Measurements from ENCODE around the gene CKB.

CKB gene

DNA sequence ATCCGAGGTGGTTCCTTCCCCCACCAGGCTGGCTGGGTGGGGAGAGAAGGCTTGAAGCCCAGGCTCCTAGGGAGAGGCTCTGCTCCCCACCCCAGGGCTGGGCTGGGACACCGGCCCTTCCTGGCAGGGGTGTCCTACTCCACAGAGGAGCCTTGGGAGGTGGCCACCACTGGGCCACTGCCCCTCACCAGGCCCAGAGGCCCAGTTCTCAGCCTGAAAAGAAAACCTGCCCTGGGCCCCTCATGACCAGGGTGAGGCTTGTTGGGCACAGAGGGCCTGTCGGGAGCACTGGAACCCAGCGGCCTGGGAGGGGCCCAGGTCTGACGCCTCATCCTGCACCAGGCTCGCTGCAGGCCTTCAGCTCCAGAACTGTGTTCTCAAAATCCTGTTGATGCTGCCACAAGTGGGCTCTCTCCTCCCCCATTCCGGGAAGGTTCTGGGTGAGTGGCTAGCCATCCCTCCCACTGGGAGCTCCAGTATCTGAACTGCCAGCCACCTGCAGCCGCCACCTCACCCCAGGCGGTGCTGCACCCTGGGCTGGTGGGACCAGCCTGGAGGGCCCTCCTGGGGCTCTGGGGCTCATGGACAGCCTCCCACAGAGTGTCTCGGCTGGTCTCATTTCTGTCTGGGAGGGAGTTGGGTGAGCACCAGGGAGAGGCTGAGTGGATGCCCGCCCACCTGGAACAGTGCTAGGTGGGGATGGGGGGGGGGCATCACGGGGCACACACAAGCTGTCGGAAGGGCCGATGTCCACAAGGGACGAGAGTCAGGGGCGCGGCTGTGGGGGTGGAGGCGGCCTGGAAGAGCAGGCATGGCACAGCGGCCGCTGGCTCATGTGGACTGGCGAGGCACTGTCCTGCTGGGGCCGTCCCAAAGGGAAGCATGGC is 28.1 kb upstream of the CKB start:
- in situ Hi-C loops (cut with MboI; ENCODE audit: low sequenced_read_pairs) = no loop called here

DNA sequence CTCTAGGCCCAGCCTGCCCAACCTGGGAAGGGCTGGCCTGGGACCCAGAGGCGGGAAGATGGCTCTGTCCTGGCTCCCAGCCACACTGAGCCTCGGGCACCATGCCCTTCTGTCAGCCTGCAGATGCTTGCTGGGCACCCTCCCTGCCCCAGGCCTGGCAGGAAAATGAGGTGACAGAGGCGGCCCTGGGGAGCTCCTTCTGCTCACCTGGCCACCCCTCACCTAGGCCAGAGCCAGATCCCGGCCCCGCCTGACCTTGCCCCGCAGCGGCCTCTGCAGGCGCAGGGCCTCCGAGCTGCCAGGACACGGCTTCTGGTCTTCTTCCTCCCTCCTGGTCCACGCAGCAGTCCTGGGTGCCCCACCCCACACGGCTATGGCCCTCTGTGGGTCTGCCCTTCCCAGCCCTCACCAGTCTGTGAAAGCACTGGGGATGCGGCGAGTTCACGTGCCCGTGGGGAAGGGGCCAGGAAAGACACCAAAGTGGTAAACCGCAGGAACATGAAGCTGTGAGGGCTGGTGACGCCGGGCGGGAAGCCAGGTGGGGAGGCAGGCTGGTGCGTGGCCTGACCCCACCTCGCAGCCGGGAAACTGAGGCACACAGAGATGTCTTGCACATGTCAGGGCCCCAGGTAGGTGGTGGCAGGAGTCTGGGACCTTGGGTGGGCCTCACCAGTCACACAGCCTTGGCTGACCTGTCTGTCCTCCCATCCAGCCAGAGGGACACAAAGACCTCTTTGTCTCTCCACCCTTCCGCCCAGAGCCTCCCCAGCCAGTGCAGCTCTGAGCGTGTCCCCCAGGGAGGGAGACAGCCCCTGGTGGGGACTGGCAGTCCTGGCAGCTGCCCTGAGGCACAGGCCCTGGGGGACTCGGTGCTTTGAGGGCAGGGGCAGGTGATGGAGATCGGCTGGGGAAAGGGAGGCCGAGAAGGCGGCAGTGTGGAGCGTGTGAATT is 27.0 kb upstream of the CKB start:
- in situ Hi-C loops (cut with MboI; ENCODE audit: low sequenced_read_pairs) = no loop called here

DNA sequence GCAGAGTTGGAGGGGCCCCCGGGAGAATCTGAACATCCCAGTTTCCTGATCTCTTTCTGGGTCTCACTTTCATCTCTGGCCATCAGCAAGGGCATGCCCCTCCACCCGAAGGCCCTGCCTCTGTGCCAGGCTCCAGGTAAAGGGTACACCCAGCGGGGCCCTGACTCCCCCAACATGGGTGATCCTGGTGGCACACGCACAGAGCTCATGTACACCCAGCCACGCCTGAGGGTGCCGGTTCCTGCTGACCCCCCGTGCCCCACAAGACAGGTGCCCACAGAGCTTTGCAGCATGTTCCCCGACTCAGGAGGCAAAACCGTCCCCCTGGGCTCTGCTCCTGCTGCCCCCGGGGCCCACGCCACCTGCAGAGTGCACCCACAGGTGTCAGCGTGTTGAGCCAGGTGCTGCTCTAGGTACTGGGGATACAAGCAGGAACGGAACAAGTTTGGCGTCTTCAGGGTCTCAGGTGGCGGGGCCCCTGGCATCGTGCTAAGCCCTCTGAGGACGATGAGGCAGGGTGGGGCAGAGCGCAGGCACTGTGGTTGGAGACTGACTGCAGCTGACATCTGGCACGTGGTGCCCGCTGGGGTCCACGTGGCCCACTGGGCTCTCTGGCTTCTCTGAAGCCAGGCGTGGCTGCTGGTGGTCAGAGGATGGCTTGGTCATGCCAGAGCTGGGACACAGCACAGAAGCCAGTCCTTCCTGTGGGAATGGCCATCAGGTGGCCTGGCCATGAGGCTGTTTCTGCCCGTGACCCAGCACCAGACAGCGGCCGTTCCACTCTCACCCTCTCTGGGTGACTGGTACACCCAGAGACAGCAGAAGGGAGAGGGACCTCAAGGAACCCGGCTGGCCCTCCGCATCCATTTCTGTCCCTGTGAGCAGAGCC is 26.1 kb upstream of the CKB start:
- in situ Hi-C loops (cut with MboI; ENCODE audit: low sequenced_read_pairs) = no loop called here

DNA sequence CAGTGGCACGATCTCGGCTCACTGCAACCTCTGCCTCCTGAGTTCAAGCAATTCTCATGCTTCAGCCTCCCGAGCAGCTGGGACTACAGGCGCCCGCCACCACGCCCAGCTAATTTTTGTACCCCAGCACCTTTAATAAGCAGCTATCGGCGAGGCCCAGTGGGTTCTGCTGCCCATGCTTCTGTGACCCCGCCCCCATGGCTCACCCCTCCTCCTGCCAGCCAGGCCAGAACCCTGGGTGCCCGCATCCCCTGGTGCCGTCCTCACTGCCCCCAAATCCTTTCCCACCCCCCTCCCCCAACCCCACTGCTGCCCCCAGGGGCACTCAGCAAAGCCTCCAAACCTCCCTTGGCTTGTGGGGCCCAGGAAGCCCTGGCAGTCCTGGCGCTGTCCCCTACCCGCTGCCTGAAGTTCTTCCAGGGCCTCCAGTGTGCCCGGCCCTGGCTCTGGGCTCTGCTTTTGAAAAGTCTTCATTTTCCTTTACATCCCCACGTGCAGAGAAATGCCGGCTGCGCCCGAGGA is 25.4 kb upstream of the CKB start:
- in situ Hi-C loops (cut with MboI; ENCODE audit: low sequenced_read_pairs) = no loop called here

DNA sequence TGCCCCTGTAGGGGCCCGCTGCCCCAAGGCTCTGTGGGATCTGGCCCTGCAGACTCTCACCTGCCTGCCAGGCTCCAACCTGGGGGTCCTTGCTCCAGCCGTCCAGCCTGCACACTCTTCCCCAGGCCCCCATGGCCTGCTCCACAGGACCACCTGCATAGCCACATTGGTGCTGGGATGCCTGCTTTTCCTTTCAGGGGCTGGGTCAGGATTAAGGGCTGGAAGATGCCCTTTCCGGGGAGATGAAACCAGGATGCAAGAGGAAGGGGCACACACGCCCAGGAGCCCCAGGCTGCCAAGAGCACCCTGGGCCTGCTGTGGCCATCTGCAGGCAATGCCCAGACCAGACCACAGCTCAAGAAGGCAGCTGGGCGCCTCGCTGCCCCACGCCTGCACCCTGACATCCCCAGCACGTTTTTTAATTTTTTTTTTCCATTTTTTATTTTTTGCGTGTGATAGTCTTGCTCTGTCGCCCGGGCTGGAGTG is 24.9 kb upstream of the CKB start:
- in situ Hi-C loops (cut with MboI; ENCODE audit: low sequenced_read_pairs) = no loop called here

DNA sequence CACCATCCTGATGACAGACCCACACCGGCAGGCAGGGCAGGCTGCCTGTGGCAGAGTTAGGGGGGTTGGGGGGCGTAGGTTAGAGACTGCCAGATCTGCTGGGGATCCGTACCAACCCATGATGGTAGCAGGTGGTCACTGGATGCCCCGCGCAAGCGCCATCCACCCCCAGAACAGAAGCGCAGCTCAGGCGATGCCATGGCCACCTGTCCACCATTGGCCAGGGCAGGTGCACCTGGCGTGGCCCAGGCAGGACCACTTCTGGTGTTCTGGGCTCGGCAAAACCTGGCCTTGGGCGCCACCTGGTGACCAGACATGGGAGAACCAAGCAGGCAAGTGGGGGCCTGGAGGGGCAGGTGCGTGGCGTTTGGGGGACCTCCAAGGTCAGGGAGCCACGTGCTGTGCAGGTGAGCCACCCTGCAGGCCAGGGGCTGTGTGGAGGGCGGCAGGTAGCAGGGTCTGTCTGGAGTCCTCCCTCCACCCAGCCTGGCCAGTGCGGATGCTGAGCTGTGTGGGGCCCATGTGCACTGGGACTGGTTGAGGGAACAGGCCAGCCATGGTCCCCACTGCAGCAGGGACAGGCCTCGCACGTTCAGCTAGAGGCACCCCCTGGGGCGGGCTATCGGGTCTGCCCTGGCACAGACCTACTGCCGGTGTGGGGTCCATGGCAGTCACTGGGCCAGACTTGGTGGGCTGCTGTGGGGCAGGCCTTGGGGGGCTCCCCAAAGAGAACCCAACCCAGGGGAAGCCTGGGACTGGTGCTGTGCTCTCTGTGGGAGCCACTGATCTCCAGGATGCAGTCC is 24.2 kb upstream of the CKB start:
- in situ Hi-C loops (cut with MboI; ENCODE audit: low sequenced_read_pairs) = no loop called here

DNA sequence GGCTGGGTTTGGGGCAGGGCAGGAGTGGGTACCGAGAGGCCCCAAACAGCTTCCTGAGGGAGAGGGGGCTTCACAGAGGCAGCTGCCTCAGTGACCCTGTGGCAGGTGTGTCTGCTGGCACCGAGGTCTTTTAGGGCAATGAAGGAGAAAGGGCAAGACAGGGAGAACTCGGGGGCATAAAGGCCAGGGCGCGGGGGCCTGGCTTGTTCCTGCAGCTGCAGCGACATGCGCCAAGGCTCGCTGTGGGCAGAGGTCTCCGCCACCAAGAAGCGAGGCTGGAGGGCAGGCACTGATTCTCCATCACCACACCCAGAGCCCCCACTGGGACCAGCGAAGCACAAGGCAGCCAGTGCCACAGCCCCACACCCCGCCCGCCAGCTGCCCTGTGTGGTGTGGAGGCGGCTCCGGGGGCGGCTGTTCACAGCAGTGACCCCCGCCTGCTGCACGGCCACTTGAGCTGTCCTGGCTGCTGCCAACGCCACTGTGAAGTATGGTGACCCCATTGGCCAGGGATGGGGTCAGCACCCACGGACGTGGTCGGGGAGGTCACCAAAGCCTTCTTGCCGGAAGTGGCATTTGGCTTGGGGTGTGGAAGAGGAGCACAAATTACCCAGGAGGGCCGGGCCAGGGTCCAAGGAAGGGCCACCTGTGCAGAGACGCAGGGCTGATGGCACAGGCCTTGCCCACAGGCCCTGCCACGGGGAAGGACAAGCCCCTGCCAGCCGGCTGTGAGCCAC is 23.5 kb upstream of the CKB start:
- in situ Hi-C loops (cut with MboI; ENCODE audit: low sequenced_read_pairs) = no loop called here

DNA sequence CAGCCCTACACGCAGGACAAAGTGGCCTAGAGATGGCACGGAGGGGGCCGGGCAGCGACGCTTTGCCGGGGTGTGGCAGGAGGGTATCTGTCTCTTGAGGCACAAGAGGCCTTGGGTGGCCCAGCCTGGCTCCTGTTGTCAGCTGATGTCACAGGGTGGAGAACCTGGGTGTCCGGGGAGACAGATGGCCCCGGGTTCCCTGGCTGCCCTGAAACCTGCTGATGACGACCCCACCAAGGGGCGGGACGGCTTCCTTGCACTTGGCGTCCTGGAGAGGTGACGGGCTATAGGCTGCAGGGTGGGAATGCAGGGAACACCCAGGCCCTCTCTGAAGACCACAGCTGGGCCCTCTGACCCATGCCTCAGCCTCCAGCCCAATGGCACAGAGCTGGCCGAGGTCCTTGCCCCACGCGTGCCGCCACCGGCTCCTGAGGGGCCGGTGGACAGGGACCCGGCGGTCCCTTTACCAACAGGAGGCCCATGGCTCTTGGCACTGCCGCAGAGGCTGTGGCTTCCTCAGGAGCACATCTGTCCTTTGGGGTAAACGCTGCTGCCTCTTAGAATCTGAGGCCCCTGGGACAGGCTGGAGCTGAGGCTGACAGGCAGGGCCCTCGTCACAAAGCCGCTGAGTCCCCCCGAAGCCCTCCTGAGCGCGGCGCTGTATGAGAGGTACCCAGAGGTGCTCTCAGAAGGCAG is 22.7 kb upstream of the CKB start:
- in situ Hi-C loops (cut with MboI; ENCODE audit: low sequenced_read_pairs) = no loop called here

DNA sequence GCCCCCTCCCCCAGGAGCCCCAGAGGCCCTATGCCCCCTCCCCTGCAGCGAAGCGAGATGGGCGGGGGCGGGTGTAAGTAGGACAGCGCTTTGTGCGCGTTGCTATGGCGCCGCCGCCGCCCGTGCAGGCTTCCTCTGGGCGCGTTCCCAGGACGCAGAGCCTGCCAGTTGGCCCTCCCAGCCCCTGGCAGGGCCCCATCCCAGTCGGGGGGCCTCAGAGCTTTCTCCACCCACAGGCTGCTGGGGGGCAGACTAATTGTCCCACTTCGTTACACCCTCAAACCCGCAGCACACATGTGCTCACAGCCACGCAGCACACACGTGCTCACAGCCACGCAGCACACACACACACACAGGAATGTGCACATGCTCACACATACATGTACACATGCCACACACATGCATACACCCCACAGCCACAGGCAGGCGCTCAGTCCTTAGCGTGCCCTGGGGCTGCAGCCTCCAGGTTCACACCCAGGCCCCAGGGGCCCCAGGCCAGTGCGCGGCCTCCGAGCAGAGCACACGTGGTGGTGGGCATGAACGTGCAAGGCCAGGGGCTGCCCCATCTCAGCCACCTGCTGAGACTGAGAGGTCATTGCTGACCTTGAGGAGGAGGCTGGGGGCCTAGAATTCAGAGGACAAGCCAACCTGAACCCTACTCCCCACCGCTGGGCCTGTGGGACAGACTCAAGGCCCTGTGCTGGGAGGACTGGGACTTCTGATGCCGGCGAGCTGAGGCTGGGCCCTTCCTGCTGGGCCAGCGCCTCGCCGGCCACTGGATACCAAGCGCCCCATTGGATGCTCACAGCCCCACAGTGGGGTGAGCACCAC is 22.0 kb upstream of the CKB start:
- in situ Hi-C loops (cut with MboI; ENCODE audit: low sequenced_read_pairs) = no loop called here

DNA sequence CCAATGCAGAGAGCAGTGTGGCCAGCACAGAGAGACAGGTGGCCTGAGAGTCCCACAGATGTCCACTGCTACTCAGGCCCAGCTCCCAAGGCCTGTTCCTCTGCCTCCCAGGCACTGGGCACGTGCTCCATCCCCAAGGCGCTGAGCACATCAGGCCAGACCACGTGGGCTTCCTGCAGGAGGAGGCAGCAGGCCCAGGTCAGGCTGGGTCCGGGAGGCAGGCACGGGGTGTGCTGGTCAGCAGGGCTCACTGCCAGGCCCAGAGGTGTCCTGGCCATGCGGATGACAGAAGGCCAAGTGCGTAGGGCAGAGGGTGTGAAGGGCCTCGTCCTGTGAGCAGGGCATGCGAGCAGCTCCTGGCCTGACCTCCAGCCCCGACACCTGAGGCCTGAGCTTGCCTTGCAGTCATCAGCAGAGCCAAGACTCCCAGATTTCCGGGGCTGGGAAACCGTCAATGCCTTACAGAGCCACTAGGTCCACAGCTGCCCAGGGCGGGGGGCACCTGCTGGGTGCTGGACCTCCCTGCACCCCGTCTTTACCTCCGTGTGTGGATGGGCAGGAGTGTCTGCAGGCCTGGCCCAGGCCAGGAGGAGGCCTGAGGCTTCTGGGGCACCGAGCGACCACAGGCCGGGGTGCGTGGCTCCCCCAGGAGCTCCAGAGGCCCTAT is 21.2 kb upstream of the CKB start:
- in situ Hi-C loops (cut with MboI; ENCODE audit: low sequenced_read_pairs) = no loop called here

DNA sequence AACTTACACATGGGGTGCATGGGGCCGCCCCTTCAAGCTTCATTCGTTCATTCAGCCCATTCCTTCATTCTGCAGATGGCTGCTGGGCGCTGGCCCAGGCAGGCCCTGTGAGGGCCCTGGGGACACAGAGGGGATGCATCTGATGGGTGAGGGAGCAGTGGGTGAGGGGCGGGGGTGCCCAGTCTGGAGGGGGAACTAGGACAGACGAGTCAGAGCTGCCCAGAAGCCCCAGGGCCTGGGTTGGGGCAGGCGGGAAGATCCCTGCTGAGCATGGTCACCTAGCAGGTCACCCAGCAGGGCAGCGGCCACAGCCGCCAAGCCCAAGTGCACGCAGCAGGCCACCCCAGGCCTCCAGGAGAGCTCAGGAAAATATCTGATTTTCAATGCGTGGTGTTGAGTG is 20.5 kb upstream of the CKB start:
- in situ Hi-C loops (cut with MboI; ENCODE audit: low sequenced_read_pairs) = no loop called here

DNA sequence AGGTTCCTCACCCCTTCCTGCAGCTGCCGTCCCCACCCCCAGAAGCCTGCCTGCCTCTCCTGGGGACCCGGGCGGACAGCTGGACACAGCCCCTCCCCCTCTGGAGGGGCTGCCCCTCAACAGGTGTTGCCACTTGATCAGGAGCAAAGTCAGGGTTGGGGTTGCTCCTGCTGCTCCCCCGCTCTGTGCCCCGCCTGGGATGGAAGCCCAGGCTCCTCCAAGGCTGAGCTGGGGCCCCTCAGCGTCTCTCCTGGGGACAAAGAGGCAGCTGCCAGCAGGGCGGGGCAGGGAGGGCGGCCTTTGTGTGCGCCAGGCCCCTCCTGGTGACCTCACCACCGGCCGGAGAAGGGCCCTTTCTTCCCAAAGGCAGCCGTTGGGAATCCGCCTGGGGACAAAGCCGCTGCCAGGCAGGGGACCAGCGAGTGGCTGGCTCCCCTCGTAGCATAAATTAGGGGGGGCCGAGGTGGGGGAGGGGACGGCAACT is 20.0 kb upstream of the CKB start:
- in situ Hi-C loops (cut with MboI; ENCODE audit: low sequenced_read_pairs) = no loop called here

DNA sequence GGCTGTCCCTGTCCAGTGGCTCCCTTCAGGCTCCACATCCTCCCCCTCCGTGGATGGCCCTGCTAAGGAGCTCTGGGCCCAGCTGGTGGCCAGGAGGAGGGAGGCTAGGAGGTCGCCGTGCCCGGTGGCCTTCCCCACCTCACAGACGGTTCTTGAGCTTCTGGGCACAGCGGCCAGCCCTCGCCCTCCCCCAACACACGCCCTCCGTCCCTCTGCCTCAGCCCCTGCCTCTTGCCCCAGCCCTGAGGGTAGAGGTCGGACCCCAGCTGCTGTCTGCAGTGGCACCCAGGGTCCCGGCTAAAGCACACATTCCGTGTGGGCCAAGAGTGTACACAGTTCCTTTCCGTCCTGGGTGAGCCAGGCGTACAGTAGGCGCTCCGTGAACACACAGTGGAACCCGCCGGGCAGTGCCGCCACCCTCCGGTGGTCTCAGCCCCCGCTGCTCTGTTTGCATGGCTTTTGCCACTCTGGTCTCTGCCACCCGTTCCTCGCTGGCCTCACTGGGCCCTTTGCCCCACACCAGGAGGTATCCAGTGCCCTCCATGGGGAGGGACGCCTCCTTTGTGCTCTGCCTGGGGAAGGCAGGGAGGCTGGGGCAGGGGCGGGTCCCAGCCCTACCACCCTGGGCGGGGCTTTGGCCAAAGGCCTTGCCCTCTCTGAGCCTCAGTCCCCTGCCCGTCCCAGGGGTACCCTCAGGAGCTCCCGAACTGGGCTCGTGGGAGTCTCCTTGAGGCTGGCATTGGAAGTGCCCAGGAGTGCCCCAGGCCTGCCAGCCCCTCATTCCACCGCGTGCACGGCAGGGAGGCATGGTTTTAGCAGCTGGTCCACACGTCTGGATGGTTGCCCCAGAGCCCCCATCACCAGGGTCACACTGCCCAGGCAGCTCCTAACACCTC is 19.3 kb upstream of the CKB start:
- in situ Hi-C loops (cut with MboI; ENCODE audit: low sequenced_read_pairs) = no loop called here

DNA sequence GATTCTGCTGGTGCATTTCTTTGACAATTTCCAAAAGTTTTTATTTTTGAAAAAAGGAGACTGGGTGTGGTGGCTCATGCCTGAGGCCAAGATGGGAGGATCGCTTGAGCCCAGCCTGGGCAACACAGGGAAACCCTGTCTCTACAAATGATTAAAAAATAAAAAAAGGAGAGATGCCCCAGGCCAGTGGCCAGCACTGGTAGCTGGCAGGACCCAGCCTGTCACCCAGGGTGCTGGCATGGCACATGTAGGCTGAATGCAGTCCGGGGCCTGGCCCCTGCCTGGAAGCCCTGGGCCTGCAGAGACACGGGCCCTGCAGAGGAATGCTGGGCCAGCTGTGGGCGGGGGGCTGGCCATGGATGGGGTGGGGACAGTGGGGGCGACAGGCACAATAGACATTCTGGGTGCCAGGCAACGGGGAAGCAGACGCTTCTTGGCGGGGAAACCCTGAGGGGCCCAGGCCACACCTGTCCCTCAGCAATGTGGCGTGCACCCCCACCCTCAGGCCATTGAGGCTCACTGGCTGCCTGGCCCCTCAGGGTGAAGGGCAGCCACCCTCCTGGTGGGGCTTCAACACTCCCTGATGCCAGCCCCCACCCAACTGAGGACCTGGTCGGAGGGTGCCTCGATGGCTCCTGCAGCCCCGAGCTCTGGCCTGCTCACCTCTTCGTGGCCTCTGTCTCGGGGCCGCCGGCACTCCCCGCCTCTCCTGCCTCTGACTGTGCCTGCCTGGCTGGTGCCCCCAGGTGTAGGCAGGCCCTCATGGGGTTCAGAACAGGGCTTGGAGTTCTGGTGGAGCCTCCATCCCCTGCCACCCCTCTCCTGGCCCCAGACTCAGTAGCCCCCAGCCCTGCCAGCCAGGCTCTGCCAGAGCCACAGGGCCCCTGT is 18.4 kb upstream of the CKB start:
- in situ Hi-C loops (cut with MboI; ENCODE audit: low sequenced_read_pairs) = no loop called here

Data from hTERT RPE-1 (cell line).